BLaER1 (cell line): Measurements from ENCODE around the gene MSANTD2.
A peak's percentile ranks its signal among the peaks of the same experiment; 100 is the strongest.

Experiments used
- H3K27ac ChIP-seq: shearing (Covaris generic); formaldehyde crosslinking; 2 replicates; pipeline ENCODE4 v1.8.1; 2022
- H3K27me3 ChIP-seq: shearing (Covaris generic); formaldehyde crosslinking; 2 replicates; pipeline ENCODE4 v1.8.1; 2022
- H3K36me3 ChIP-seq: shearing (Covaris generic); formaldehyde crosslinking; 2 replicates; pipeline ENCODE4 v1.8.1; 2022
- H3K4me1 ChIP-seq: shearing (Covaris generic); formaldehyde crosslinking; 2 replicates; pipeline ENCODE4 v1.8.1; 2022
- H3K4me2 ChIP-seq: shearing (Covaris generic); formaldehyde crosslinking; 2 replicates; pipeline ENCODE4 v1.8.1; 2022
- H3K4me3 ChIP-seq: shearing (Covaris generic); formaldehyde crosslinking; 2 replicates; pipeline ENCODE4 v1.8.1; 2022
- H3K9ac ChIP-seq: shearing (Covaris generic); formaldehyde crosslinking; 2 replicates; pipeline ENCODE4 v1.8.1; 2022
- H3K9me3 ChIP-seq: shearing (Covaris generic); formaldehyde crosslinking; 2 replicates; pipeline ENCODE4 v1.8.1; 2022
- H4K20me1 ChIP-seq: shearing (Covaris generic); formaldehyde crosslinking; 2 replicates; pipeline ENCODE4 v1.8.1; 2022
- Cebpa-rat ChIP-seq: shearing (Covaris generic); IDR thresholded peaks from 2 replicates; pipeline ENCODE4 v1.8.1; 2022

The MSANTD2 gene

DNA sequence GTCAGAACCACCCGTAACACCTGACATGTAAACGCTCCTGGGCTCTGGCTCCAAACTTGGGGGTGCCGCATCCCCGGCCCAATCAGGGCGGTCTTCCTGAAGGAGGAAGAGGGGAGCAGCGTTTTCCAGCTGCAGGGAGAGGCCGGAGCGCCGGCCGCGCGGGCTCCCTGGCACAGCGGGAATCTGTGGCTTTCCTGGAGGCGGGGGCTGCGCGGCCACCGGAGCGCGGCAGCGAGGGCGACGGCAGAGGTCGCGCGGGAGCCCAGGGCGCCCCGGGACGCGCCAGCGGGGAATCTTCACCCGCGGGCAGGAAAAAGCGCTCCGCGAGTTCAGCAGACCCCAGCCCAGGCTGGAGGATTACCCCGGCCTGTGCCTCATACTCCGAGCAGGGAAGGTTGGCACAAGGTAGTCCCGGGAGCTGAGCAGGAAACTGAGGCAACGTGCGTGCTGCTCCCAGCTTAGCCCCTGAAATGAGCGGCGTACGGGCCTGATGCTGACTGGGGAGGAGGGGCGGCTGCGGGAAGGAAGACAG lies 37.5 kb downstream of the MSANTD2 start:
- peaks cover 48% of the 10 kb centered on the region for H3K4me1 ChIP-seq
- H3K9me3 ChIP-seq: no peaks in the 10 kb centered on the region
- peaks cover 29% of the 10 kb centered on the region for H3K36me3 ChIP-seq
- H3K27me3 ChIP-seq: no peaks in the 10 kb centered on the region
- no peak for TF ChIP-seq Cebpa-rat
- H3K9ac ChIP-seq: peak overlapping the region; percentile 85
- H3K4me2 ChIP-seq: peak overlapping the region; percentile 96
- peaks cover 18% of the 10 kb centered on the region for H4K20me1 ChIP-seq
- peak overlapping the region; percentile 79 for H3K4me3 ChIP-seq
- no peak overlapping the region for H3K27ac ChIP-seq

DNA sequence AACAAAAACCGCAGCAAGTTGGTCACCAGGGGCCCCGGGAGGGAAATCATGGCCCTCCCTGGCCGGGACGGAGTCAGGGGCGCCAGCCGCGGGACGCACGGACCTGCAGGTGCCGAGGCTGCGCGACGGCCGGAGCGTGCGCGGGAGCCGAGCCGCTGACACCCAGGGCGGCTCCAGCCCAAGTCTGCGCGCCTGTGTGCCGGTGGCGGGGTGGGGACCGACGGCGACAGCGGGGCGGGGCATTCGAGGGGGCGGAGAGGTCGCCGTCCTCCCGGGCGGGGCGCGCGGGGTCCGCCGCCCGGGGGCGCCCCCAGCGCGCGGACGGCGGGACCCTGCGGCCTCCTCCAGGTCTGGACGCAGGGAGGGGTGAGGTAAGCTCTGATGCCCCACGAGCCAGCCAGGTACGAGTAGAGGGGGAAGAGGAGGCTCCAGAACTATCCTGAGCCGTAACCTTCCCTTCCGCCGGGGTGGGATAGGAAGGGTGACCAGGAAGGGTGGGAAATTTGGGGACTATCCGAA lies 38.0 kb downstream of the MSANTD2 start, which contains the start of gene ESAM:
Gene ESAM (minus strand): TSS at position 186 of the 519 bp plus-strand sequence. CDS start 136 bp downstream, at position 50.
- peak within 1 kb of the TSS; percentile 79 for H3K4me3 ChIP-seq
- H3K27ac ChIP-seq: peak within 1 kb of the TSS; percentile 92

DNA sequence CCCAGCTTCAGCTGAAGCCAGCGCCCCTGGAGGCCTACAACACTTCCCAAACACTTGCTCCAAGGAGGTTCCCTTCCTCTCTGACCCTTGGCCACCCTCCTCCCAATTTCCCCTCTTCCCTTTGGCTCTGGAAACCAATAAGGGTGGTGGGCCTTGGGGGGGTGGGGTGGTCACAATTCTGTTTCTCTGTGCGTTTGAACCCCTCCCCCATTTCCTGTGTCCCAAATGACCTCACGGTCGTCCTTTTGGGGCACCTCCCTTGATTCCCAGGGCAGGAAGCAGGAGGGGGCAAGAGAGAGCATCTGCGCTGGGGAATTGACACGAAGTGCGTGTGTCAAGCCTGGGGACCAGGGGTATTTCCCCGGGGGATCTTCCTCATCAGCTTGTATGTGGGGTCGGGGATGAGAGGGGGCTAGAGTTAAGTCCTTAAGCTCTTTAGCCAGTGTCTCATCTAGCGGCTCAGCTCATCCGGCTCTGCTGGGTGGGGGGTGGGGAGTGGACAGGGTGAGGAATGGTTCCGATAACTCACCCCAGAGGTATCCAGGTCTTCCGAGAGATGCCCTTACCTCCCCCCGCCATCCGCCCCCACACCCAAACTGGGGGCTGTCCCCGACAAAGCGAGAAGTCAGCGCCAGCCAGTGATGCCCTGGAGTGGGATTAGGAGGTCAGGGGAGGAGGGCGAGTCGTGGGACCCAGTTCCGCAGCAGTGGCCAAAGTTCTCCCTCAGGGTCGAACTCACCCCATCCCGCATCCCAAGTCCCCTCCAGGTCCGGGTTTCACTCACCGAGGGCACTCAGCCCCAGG lies 38.7 kb downstream of the MSANTD2 start:
- no peak for TF ChIP-seq Cebpa-rat
- peaks cover 20% of the 10 kb centered on the region for H3K36me3 ChIP-seq
- H3K4me2 ChIP-seq: peak overlapping the region; percentile 96
- peak overlapping the region; percentile 85 for H3K9ac ChIP-seq
- H3K4me3 ChIP-seq: peak overlapping the region; percentile 79
- peaks cover 29% of the 10 kb centered on the region for H4K20me1 ChIP-seq
- H3K27ac ChIP-seq: peak overlapping the region; percentile 92
- peaks cover 57% of the 10 kb centered on the region for H3K4me1 ChIP-seq
- no peaks in the 10 kb centered on the region for H3K27me3 ChIP-seq
- H3K9me3 ChIP-seq: no peaks in the 10 kb centered on the region

More for the DNA sequence above, 38.0 kb downstream of the MSANTD2 start, which contains the start of gene ESAM:
- no peaks in the 10 kb centered on the region for H3K9me3 ChIP-seq
- H3K27me3 ChIP-seq: no peaks in the 10 kb centered on the region
- H4K20me1 ChIP-seq: peaks cover 23% of the 10 kb centered on the region
- H3K4me2 ChIP-seq: peak within 1 kb of the TSS; percentile 96
- peaks cover 24% of the 10 kb centered on the region for H3K36me3 ChIP-seq
- H3K4me1 ChIP-seq: peaks cover 53% of the 10 kb centered on the region
- TF ChIP-seq Cebpa-rat: no peak
- peak within 1 kb of the TSS; percentile 85 for H3K9ac ChIP-seq

DNA sequence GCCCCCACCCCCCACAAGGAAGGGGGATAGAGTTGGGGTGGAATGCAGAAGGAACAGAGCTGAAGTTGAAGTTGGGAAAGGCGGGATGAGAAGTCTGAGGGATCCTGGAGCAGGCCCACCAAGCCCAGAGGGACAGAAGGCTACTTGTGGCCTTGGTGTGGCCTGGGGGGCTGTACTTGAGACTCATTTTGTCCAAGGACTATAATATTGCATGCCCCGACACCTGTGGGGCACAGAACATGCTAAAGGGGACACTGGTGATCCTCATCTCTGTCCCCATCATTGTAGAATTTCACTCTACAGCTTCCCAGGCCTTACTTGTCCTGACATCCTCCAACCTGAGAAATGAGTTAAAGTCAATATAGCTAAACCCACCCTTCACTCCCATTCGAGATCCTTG lies 39.4 kb downstream of the MSANTD2 start:
- Histone ChIP-seq H3K4me3 (peak overlapping the region; percentile 79), H3K4me2 (peak overlapping the region; percentile 96), H3K9ac (peak overlapping the region; percentile 85), H3K27ac (peak overlapping the region; percentile 92), H3K9me3 (no peaks in the 10 kb centered on the region), H3K27me3 (no peaks in the 10 kb centered on the region), H3K4me1 (peaks cover 64% of the 10 kb centered on the region), H3K36me3 (peaks cover 23% of the 10 kb centered on the region), H4K20me1 (peaks cover 36% of the 10 kb centered on the region)
- no peak for TF ChIP-seq Cebpa-rat

DNA sequence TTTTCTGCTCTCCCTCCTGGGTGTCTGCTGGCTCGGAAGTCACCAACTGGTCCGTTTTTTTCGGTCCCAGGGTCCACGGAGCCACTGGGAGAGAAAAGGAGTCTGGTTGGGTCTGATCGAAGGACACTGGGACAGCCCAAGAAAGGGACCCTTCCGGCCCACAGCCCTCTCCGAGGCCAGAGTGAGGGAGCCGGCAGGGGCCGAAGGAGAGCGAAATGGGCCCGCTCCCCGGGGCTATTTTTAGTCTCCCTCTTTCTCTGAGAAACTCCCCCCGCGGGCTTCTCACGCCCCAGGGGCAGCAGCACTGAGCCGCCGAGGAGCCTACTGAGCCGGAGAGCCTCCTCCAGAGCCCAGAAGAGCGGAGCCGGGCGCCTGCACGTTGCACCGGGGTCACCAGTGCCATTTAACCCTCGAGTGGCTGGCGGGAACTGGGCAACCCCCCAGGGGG lies 40.0 kb downstream of the MSANTD2 start:
- no peaks in the 10 kb centered on the region for H3K27me3 ChIP-seq
- no peak for TF ChIP-seq Cebpa-rat
- H3K9me3 ChIP-seq: no peaks in the 10 kb centered on the region
- H3K4me3 ChIP-seq: peak overlapping the region; percentile 79
- peaks cover 18% of the 10 kb centered on the region for H3K36me3 ChIP-seq
- peaks cover 38% of the 10 kb centered on the region for H4K20me1 ChIP-seq
- H3K27ac ChIP-seq: peak overlapping the region; percentile 92
- H3K4me2 ChIP-seq: peak overlapping the region; percentile 96
- H3K9ac ChIP-seq: peak overlapping the region; percentile 85
- peaks cover 64% of the 10 kb centered on the region for H3K4me1 ChIP-seq

DNA sequence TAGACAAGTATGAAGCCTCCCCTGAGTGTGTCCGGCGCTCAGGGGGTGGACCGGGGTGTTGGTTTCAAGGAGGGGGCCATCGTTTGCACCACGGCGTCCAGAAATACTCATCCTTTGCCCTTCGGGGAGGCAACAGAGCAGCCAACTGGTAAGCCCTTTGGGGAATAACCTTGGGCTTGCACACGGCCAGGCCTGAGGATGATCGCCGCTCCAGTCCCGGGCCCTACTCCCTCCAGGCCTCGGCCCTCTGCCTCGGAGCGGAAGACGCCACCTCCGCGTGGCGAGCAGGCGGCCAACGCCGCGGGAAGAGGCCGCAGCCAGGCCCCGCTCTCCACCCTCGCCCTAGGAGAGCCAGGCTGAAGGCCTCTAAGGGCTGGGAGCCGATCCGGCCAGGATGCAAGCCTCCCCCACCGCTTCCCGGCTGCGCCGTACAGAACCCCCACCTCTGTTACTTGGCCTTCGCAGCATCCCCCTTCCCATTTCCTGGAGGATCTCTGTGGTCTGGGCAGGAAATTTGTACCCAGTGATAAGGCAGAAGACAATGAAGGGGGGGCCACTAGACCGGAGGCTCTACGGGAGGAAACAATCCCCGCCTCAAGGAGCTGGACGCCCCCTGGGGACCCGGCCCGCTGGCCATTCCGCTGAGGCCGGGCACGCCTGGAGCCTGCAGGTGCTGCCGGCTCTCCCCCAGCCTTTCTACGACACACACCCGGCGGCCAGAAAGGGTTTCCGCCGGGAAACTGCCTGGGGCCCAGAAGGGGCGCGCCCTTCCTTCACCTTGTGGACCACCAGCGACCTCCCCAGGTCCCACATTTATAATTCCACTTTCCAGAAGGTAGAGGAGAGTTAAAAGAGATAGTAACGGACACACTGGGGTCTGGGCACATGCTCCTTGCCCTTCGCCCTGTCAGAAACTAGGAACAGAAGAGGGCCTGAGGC lies 40.7 kb downstream of the MSANTD2 start:
- Histone ChIP-seq H3K9me3 (no peaks in the 10 kb centered on the region), H3K4me3 (peak overlapping the region; percentile 79), H3K9ac (peak overlapping the region; percentile 85), H3K27me3 (no peaks in the 10 kb centered on the region), H3K27ac (peak overlapping the region; percentile 92), H3K4me2 (peak overlapping the region; percentile 96), H3K36me3 (peaks cover 17% of the 10 kb centered on the region), H4K20me1 (peaks cover 42% of the 10 kb centered on the region), H3K4me1 (peaks cover 64% of the 10 kb centered on the region)
- TF ChIP-seq Cebpa-rat: no peak

DNA sequence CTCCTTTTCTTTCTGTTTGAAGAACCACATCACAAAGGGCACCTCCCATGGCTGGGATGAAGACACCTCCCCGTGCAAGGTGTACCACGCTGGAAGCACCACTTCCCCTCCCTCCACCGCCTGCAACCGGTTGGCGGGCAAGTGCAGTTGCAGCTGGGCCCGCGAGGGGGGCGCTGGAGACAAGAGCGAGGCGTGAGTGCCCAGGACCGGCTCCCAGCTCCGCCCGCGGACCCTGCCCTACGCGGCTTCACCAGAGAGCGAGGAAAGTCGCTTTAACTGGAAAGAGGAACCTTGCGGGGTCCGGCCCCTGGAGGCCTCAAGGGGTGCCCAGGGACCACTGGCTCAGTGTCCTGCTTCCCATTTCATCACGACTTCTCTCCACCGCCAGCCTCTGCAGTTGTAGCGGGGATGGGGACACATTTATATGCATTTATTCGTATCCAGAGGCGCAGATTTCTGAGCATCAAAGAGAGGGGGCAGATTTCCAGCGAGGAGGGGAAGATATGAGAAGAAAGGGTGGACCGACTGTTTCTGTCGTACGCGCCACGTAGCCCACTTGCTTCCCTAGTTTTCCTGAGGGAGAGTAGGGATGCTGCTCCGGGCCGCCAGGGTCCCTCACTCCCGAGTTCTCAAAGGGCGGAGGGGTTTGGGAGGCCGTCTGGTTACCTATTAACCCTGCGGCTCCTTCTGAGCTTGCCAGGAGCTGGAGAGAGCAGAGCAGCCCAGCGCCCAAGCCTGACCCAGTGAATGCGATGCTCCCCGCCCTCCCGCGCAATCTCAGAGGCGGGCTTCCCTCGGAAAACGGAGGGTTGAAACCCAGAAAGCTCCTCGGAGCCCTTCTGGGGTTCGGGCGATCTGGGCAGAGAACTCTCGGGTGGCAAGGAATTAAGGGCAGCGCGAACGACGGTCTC lies 41.6 kb downstream of the MSANTD2 start:
- peak overlapping the region; percentile 96 for H3K4me2 ChIP-seq
- H3K27me3 ChIP-seq: no peaks in the 10 kb centered on the region
- peak overlapping the region; percentile 85 for H3K9ac ChIP-seq
- H3K27ac ChIP-seq: peak overlapping the region; percentile 92
- H3K4me3 ChIP-seq: peak overlapping the region; percentile 79
- no peak for TF ChIP-seq Cebpa-rat
- H3K4me1 ChIP-seq: peaks cover 64% of the 10 kb centered on the region
- H3K9me3 ChIP-seq: no peaks in the 10 kb centered on the region
- peaks cover 49% of the 10 kb centered on the region for H4K20me1 ChIP-seq
- H3K36me3 ChIP-seq: peaks cover 22% of the 10 kb centered on the region

DNA sequence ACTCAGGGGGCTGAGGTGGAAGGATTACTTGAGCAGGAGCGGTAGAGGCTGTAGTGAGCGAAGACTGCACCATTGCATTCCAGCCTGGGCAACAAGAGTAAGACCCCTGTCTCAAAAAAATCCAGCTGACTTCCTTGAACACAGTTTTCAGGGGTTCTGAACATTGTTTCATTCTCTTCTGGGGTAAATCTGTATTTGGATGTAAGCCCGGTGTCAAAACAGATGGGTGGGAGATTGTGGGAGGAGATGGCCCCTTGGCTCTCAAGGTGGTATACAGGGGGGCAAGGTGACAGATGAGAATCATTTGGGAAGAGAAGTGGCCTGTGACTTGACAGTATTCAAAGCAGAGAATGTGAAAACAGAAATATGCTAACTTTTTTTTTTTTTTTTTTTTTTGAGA lies 42.9 kb downstream of the MSANTD2 start:
- Histone ChIP-seq H3K9me3 (no peaks in the 10 kb centered on the region), H3K36me3 (peaks cover 29% of the 10 kb centered on the region), H3K27me3 (no peaks in the 10 kb centered on the region), H4K20me1 (peaks cover 43% of the 10 kb centered on the region), H3K4me3 (no peak overlapping the region), H3K4me1 (peaks cover 72% of the 10 kb centered on the region), H3K27ac (no peak overlapping the region), H3K9ac (no peak overlapping the region), H3K4me2 (no peak overlapping the region)
- TF ChIP-seq Cebpa-rat: no peak
